ENCODE data around the gene ETV6. TPM values are rescaled to one million over a fixed set of nuclear protein-coding genes. Genes with fewer than 3 reads are reported as not detected.

Gene ETV6
- total and polyA plus RNA-seq, 9 of the 15 experiments (the other 6 are each of a cell fraction or from before 2014, with no cell fraction given) = 0.81 to 12.7 (median 4.1) TPM

- TF ChIP-seq ZNF384 (IDR thresholded peaks at IDR 0.05; ENCODE audit: low read depth, low read length) = no peak
- no peak for TF ChIP-seq HEY1 (CRISPR knock-in tag; IDR thresholded peaks at IDR 0.05; ENCODE audit: borderline replicate concordance)
- no peak for TF ChIP-seq ZNF146 (CRISPR knock-in tag; IDR thresholded peaks at IDR 0.05; ENCODE audit: unreplicated experiment)
- TF ChIP-seq HSF4 (CRISPR knock-in tag; IDR thresholded peaks at IDR 0.05; ENCODE audit: borderline replicate concordance) = no peak
- TF ChIP-seq ARID3A (IDR thresholded peaks at IDR 0.05; ENCODE audit: borderline replicate concordance, low read depth, low read length) = no peak
- no peak for TF ChIP-seq SMAD1 (IDR thresholded peaks at IDR 0.05; ENCODE audit: low read depth, low read length, partially characterized antibody)
Observed at GRCh38 chr12:11710431-11710830, 61.0 kb downstream of the ETV6 start (continued).

GRCh38 chr12:11710906-11711305 is 61.4 kb downstream of the ETV6 start:
- H2AFZ ChIP-seq (ENCODE audit: low read depth, low read length) = no peak overlapping the region
- no peak overlapping the region for H3K4me2 ChIP-seq (ENCODE audit: insufficient read depth, low read length)
- H4K20me1 ChIP-seq (replicated peaks; ENCODE audit: control insufficient read depth, insufficient read depth, low read length) = no peaks in the 10 kb centered on the region
- H3K9me1 ChIP-seq (ENCODE audit: control insufficient read depth, insufficient read depth, low read length) = no peaks in the 10 kb centered on the region
- no peak for TF ChIP-seq ZNF175 (CRISPR knock-in tag; IDR thresholded peaks at IDR 0.05; ENCODE audit: low read depth)
- TF ChIP-seq NONO (IDR thresholded peaks at IDR 0.05; ENCODE audit: low read depth in 2 of 2, low read length in 1 of 2) = no peak
- no peak for TF ChIP-seq MED1 (CRISPR knock-in tag; IDR thresholded peaks at IDR 0.05; ENCODE audit: borderline replicate concordance)
- no peak for TF ChIP-seq GABPA (tag; conservative IDR thresholded peaks at IDR 0.05; ENCODE audit: low read depth)
- no peak for TF ChIP-seq PRPF4 (IDR thresholded peaks at IDR 0.05; ENCODE audit: insufficient read depth, low read depth, low read length, poor library complexity, severe bottlenecking)
- no peak for TF ChIP-seq ZNF695 (CRISPR knock-in tag; IDR thresholded peaks at IDR 0.05)
- no peak for TF ChIP-seq SAFB2 (IDR thresholded peaks at IDR 0.05; ENCODE audit: borderline replicate concordance, low read depth, low read length, severe bottlenecking)
- no peak for TF ChIP-seq HCFC1 (IDR thresholded peaks at IDR 0.05; ENCODE audit: low read depth, low read length)
- no peak for TF ChIP-seq POLR3G (IDR thresholded peaks at IDR 0.05; ENCODE audit: extremely low read depth, insufficient read length, insufficient replicate concordance)
- no peak for TF ChIP-seq NFXL1 (CRISPR knock-in tag; IDR thresholded peaks at IDR 0.05)
- no peak for TF ChIP-seq KLF16 (IDR thresholded peaks at IDR 0.05)
- TF ChIP-seq ZBTB17 (CRISPR knock-in tag; IDR thresholded peaks at IDR 0.05) = no peak
- no peak for TF ChIP-seq CBX2 (IDR thresholded peaks at IDR 0.05; ENCODE audit: insufficient read depth, low read length, poor library complexity, severe bottlenecking)
- TF ChIP-seq CAMTA2 (CRISPR knock-in tag; conservative IDR thresholded peaks at IDR 0.05) = no peak
- no peak for TF ChIP-seq MEF2D (tag; conservative IDR thresholded peaks at IDR 0.05; ENCODE audit: low read depth)
- TF ChIP-seq, protein P1, sequence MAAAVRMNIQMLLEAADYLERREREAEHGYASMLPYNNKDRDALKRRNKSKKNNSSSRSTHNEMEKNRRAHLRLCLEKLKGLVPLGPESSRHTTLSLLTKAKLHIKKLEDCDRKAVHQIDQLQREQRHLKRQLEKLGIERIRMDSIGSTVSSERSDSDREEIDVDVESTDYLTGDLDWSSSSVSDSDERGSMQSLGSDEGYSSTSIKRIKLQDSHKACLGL (CRISPR knock-in tag; IDR thresholded peaks at IDR 0.05; ENCODE audit: borderline replicate concordance, poor library complexity, severe bottlenecking) = no peak
- ChIA-PET CTCF (ENCODE audit: low intra/inter-chr PET ratio) (no interaction called here), POLR2A (no interaction called here)
- H3K4me3 ChIP-seq = no peak overlapping the region
- no peaks in the 10 kb centered on the region for H3K79me2 ChIP-seq (ENCODE audit: control insufficient read depth, insufficient read depth, low read length)
- H3K9ac ChIP-seq (ENCODE audit: insufficient read depth in 1 of 2, low read depth in 2 of 2, low read length in 2 of 2) = no peak overlapping the region
- no TSS peak for BruUV-seq (replicated peaks)
- intact Hi-C loops (cut with micrococcal nuclease) (no loop called here), in situ Hi-C loops (cut with MboI) (no loop called here)
- ATAC-seq (no peak), DNase-seq (ENCODE audit: extremely low read depth in 1 of 4, low spot score in 3 of 4) (no peak), FAIRE-seq (no peak)
- no peaks in the 10 kb centered on the region for H3K36me3 ChIP-seq (ENCODE audit: control insufficient read depth, insufficient read depth, low read length)
- no peaks in the 10 kb centered on the region for H3K27me3 ChIP-seq (ENCODE audit: control insufficient read depth in 2 of 2, insufficient read depth in 2 of 2, low read length in 2 of 2)
- H3K9me3 ChIP-seq (replicated peaks; ENCODE audit: control insufficient read depth, insufficient read depth, low read depth, low read length) = no peaks in the 10 kb centered on the region
- H3K27ac ChIP-seq (ENCODE audit: extremely low read depth, low read depth, low read length) = no peak overlapping the region
- peaks cover 0 to 10% of the 10 kb centered on the region in 2 experiments; a peak in 3 of 5 replicates for H3K4me1 ChIP-seq (replicated peaks in 1 of 2; ENCODE audit: control insufficient read depth in 2 of 2, insufficient read depth in 2 of 2, low read length in 2 of 2)
- WGBS (ENCODE audit: insufficient coverage, low coverage, missing lambda C conversion rate) = 10% methylated on average over 2 of the region's 3 CpGs
